IPS-20b (cell line): ENCODE results near the gene MIA2.

Experiments used
- H3K27ac ChIP-seq: one replicate; pipeline ENCODE4 v1.5.1; 2013; ENCODE audit warnings: low read length
- H3K27me3 ChIP-seq: 2 replicates; pipeline ENCODE4 v1.6.1; 2013; ENCODE audit warnings: mild to moderate bottlenecking, low read length, inconsistent platforms; ENCODE audit not compliant: insufficient read depth
- H3K36me3 ChIP-seq: 2 replicates; pipeline ENCODE4 v1.6.1; 2013; ENCODE audit warnings: low read depth, mild to moderate bottlenecking, inconsistent platforms, low read length, moderate library complexity; ENCODE audit not compliant: insufficient read depth
- H3K4me1 ChIP-seq: 2 replicates; pipeline ENCODE4 v1.6.1; 2013; ENCODE audit warnings: mild to moderate bottlenecking, control low read depth, inconsistent platforms, low read length, moderate library complexity; ENCODE audit not compliant: insufficient read depth
- H3K4me3 ChIP-seq: 2 replicates; pipeline ENCODE4 v1.5.1; 2013; ENCODE audit warnings: mild to moderate bottlenecking, low read length, inconsistent platforms
- H3K9ac ChIP-seq: 2 replicates; pipeline ENCODE4 v1.6.1; 2013; ENCODE audit warnings: low read depth, mild to moderate bottlenecking, inconsistent platforms, low read length, moderate library complexity
- H3K9me3 ChIP-seq: 2 replicates; pipeline ENCODE4 v1.6.1; 2013; ENCODE audit warnings: mild to moderate bottlenecking, low read depth, low read length, inconsistent platforms; ENCODE audit not compliant: insufficient read depth

MIA2 gene

DNA sequence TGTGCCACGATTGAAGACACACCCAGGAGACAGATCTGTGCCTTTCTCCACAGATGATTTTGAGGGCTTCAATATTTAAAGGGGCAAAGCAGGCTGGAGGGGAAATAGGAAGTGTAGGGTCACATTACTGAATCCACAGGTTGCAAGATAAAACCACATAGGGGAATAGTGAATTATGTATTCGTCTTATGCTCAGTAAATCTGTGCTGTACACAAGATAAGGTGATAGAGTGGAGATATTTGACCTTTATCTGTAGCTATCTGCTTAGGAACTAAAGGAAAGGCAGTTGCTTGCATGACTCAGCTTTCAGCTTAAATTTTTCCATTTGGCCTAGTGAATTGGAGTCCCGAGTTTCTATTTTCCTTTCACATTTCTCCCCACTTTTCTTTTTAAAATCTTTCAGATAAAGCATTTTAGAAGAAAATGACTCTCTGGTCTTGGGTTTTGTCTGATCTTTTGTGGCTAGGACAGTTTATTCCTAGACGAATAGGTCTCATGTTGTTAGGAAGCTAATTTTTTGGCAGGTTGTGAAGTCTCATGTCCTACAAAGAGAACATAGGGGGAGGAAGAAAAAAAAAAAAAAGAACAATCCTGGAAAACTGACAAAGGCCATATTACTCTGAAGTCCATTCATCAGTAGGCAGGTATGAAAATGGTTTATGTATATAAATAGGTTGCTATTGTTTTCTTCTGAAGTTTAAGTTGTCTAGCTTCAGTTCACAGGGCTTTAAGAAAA lies 143.1 kb downstream of the MIA2 start:
- no peaks in the 10 kb centered on the region for H3K36me3 ChIP-seq
- peak overlapping the region; percentile 3; the same call in 1 of the 2 replicates for H3K9ac ChIP-seq
- H3K27ac ChIP-seq, result no peak overlapping the region
- no peak overlapping the region for H3K4me3 ChIP-seq
- H3K9me3 ChIP-seq, result no peaks in the 10 kb centered on the region
- no peaks in the 10 kb centered on the region for H3K4me1 ChIP-seq
- no peaks in the 10 kb centered on the region for H3K27me3 ChIP-seq

GRCh38 chr14:39381366-39381765 lies 147.7 kb downstream of the MIA2 start:
- Histone ChIP-seq H3K4me3 (no peak overlapping the region), H3K9me3 (no peaks in the 10 kb centered on the region), H3K27ac (no peak overlapping the region), H3K36me3 (no peaks in the 10 kb centered on the region), H3K27me3 (no peaks in the 10 kb centered on the region), H3K4me1 (no peaks in the 10 kb centered on the region), H3K9ac (no peak overlapping the region)

- no peaks in the 10 kb centered on the region for H3K27me3 ChIP-seq
- H3K9ac ChIP-seq, result no peak overlapping the region
- no peak overlapping the region for H3K4me3 ChIP-seq
- H3K27ac ChIP-seq, result no peak overlapping the region
- H3K36me3 ChIP-seq, result no peaks in the 10 kb centered on the region
- no peaks in the 10 kb centered on the region for H3K4me1 ChIP-seq
- H3K9me3 ChIP-seq, result no peaks in the 10 kb centered on the region
Measured at GRCh38 chr14:39382463-39382862, 148.7 kb downstream of the MIA2 start.

GRCh38 chr14:39383026-39383660 lies 149.4 kb downstream of the MIA2 start:
- Histone ChIP-seq H3K4me1 (no peaks in the 10 kb centered on the region), H3K36me3 (no peaks in the 10 kb centered on the region), H3K9ac (no peak overlapping the region), H3K9me3 (no peaks in the 10 kb centered on the region), H3K27ac (no peak overlapping the region), H3K27me3 (no peaks in the 10 kb centered on the region), H3K4me3 (no peak overlapping the region)

- H3K4me3 ChIP-seq, result no peak overlapping the region
- no peaks in the 10 kb centered on the region for H3K4me1 ChIP-seq
- H3K36me3 ChIP-seq, result no peaks in the 10 kb centered on the region
- no peaks in the 10 kb centered on the region for H3K9me3 ChIP-seq
- H3K27me3 ChIP-seq, result no peaks in the 10 kb centered on the region
- H3K9ac ChIP-seq, result no peak overlapping the region
- H3K27ac ChIP-seq, result no peak overlapping the region
Measured at GRCh38 chr14:39383741-39384140, 150.0 kb downstream of the MIA2 start.

GRCh38 chr14:39384177-39384576 lies 150.5 kb downstream of the MIA2 start:
- Histone ChIP-seq H3K4me3 (no peak overlapping the region), H3K9me3 (no peaks in the 10 kb centered on the region), H3K27ac (no peak overlapping the region), H3K27me3 (no peaks in the 10 kb centered on the region), H3K9ac (no peak overlapping the region), H3K4me1 (no peaks in the 10 kb centered on the region), H3K36me3 (no peaks in the 10 kb centered on the region)

DNA sequence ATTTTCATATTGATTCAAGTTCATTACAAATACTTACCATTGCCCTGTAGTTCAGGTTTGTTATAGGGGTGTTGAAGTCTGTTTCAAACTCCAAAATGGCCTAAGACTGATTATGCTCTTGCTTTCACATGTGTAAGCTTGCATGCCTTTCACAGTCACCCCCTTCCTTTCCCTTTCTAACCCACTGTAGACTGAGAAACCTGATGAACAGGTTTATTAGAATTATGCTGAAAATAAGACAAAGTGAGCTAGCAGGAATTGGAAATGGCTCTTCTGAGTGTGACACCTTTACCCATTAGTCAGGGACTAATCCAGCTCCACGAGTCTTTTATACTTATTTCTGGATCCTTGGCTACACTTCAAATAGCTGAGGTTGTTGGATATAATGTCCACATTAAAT lies 159.6 kb downstream of the MIA2 start:
- no peak overlapping the region for H3K27ac ChIP-seq
- no peaks in the 10 kb centered on the region for H3K27me3 ChIP-seq
- H3K9me3 ChIP-seq, result no peaks in the 10 kb centered on the region
- H3K9ac ChIP-seq, result no peak overlapping the region
- no peak overlapping the region for H3K4me3 ChIP-seq
- no peaks in the 10 kb centered on the region for H3K4me1 ChIP-seq
- H3K36me3 ChIP-seq, result no peaks in the 10 kb centered on the region

DNA sequence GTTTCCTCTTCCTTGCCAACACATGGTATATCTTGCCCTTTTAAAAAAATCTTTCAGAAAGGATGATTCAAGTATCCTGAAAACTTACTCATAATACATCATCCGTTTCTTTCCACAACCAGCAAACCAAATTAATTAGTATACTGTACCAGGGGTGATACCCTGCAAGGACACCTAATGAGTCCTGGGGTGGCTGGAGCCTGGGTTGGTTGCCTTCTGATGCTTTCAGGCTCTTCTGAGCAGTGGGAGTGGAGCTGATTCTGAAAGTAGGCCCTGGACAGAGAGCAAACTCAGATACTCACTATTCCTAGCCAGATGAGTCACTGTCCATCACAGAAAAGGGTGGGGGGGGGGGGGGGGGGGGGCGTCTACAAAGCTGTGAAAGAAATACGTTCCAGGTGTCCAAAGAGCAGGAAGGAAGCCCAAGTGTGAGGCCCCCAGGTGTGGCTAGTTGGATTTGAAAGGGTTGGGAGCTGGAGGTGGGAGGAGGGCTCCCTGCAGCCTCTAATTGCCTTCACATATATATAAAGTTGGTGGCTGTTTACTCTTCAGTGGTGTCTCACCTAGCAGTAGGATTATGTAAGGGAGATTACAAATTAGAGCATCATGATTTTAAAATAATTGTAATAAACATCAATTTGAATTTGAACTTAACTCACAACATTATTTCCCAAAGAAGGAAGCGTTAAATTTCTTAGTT lies 162.0 kb downstream of the MIA2 start:
- Histone ChIP-seq H3K4me3 (no peak overlapping the region), H3K36me3 (peaks cover 12% of the 10 kb centered on the region; the same call in 1 of the 2 replicates), H3K27me3 (no peaks in the 10 kb centered on the region), H3K27ac (no peak overlapping the region), H3K4me1 (no peaks in the 10 kb centered on the region), H3K9ac (no peak overlapping the region), H3K9me3 (no peaks in the 10 kb centered on the region)

DNA sequence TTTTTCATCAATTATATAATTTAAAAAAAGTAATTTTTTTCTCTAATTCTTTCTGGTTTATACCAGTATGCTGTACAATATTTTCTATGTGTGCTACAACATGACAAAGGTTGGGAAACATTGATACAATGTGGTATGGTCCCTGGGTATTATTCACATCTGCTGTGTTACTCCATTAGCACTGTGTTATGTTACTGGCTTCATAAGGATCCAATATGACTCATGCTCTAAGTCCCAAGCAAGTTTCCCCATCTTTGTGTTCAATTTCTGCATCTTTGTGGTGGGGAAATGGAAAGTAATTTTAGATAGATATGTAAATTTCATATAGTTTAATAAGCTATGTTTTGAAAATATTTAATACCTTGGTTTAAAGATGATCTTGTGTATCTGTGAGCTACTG lies 162.7 kb downstream of the MIA2 start:
- Histone ChIP-seq H3K27me3 (no peaks in the 10 kb centered on the region), H3K36me3 (peaks cover 12% of the 10 kb centered on the region), H3K27ac (no peak overlapping the region), H3K9ac (no peak overlapping the region), H3K4me1 (no peaks in the 10 kb centered on the region), H3K4me3 (no peak overlapping the region), H3K9me3 (no peaks in the 10 kb centered on the region)

- H3K4me1 ChIP-seq, result no peaks in the 10 kb centered on the region
- H3K9me3 ChIP-seq, result no peaks in the 10 kb centered on the region
- no peak overlapping the region for H3K27ac ChIP-seq
- H3K9ac ChIP-seq, result no peak overlapping the region
- peaks cover 12% of the 10 kb centered on the region for H3K36me3 ChIP-seq
- no peak overlapping the region for H3K4me3 ChIP-seq
- H3K27me3 ChIP-seq, result no peaks in the 10 kb centered on the region
Measured at GRCh38 chr14:39398382-39398781, 164.7 kb downstream of the MIA2 start.

DNA sequence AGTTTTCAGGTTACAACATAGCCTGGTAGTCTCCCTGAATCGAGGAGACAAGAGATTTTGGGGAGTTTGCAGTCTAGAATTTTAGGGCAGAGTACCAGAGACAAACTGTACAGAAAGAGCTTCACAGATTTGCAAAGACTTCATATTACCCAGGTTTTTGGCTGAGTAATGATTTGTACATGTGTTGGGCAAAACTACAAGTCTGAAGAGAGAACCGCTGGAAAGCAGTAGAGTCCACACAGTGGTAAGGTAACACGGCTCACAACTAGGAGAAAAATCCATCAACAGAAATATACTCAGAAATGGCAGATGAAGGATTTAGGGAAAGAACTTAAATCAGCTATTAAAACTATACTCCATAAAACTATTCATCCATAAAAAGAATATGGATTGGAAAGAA lies 172.8 kb downstream of the MIA2 start:
- Histone ChIP-seq H3K27me3 (no peaks in the 10 kb centered on the region), H3K9ac (no peak overlapping the region), H3K36me3 (no peaks in the 10 kb centered on the region), H3K4me3 (no peak overlapping the region), H3K4me1 (no peaks in the 10 kb centered on the region), H3K27ac (no peak overlapping the region), H3K9me3 (no peaks in the 10 kb centered on the region)

- H3K27me3 ChIP-seq, result no peaks in the 10 kb centered on the region
- H3K4me3 ChIP-seq, result no peak overlapping the region
- H3K36me3 ChIP-seq, result no peaks in the 10 kb centered on the region
- H3K9me3 ChIP-seq, result peaks cover 9% of the 10 kb centered on the region
- no peaks in the 10 kb centered on the region for H3K4me1 ChIP-seq
- H3K27ac ChIP-seq, result no peak overlapping the region
- no peak overlapping the region for H3K9ac ChIP-seq
Measured at GRCh38 chr14:39416072-39416471, 182.4 kb downstream of the MIA2 start.
